ENCODE measurements around the gene ZNF79. TPM values are rescaled to one million over a fixed set of nuclear protein-coding genes. Genes with fewer than 3 reads are reported as not detected.

The ZNF79 gene
- total RNA-seq, 1 experiment from 2014 or later: 11.7 TPM

- no peaks in the 10 kb centered on the region for H3K36me3 ChIP-seq
- H3K9me3 ChIP-seq (replicated peaks): no peaks in the 10 kb centered on the region
- H3K27ac ChIP-seq: no peak overlapping the region
- H3K4me1 ChIP-seq: no peaks in the 10 kb centered on the region
- no peaks in the 10 kb centered on the region for H3K27me3 ChIP-seq
- DNase-seq: no peak
- H3K4me3 ChIP-seq: no peak overlapping the region
Observed at GRCh38 chr9:127406799-127407491, 17.2 kb upstream of the ZNF79 start.

- no peaks in the 10 kb centered on the region for H3K4me1 ChIP-seq
- H3K4me3 ChIP-seq: no peak overlapping the region
- H3K9me3 ChIP-seq (replicated peaks): no peaks in the 10 kb centered on the region
- no peaks in the 10 kb centered on the region for H3K27me3 ChIP-seq
- H3K36me3 ChIP-seq: no peaks in the 10 kb centered on the region
- no peak for DNase-seq
- H3K27ac ChIP-seq: no peak overlapping the region
Observed at GRCh38 chr9:127407492-127407843, 16.7 kb upstream of the ZNF79 start.

GRCh38 chr9:127411122-127411521, 13.1 kb upstream of the ZNF79 start:
- Histone ChIP-seq H3K36me3 (no peaks in the 10 kb centered on the region), H3K4me1 (no peaks in the 10 kb centered on the region), H3K27ac (no peak overlapping the region), H3K27me3 (no peaks in the 10 kb centered on the region), H3K9me3 (replicated peaks) (no peaks in the 10 kb centered on the region), H3K4me3 (no peak overlapping the region)
- no peak for DNase-seq

- H3K4me3 ChIP-seq: no peak overlapping the region
- peaks cover 6% of the 10 kb centered on the region for H3K4me1 ChIP-seq
- H3K27ac ChIP-seq: no peak overlapping the region
- no peaks in the 10 kb centered on the region for H3K36me3 ChIP-seq
- H3K9me3 ChIP-seq (replicated peaks): no peaks in the 10 kb centered on the region
- no peaks in the 10 kb centered on the region for H3K27me3 ChIP-seq
- no peak for DNase-seq
Observed at GRCh38 chr9:127415141-127415540, 9.0 kb upstream of the ZNF79 start.

- no peak overlapping the region for H3K4me3 ChIP-seq
- H3K36me3 ChIP-seq: no peaks in the 10 kb centered on the region
- H3K27me3 ChIP-seq: no peaks in the 10 kb centered on the region
- H3K4me1 ChIP-seq: peaks cover 6% of the 10 kb centered on the region
- DNase-seq: no peak
- no peaks in the 10 kb centered on the region for H3K9me3 ChIP-seq (replicated peaks)
- H3K27ac ChIP-seq: no peak overlapping the region
Observed at GRCh38 chr9:127415657-127416056, 8.5 kb upstream of the ZNF79 start.

GRCh38 chr9:127417131-127418036, 6.8 kb upstream of the ZNF79 start:
- no peak overlapping the region for H3K27ac ChIP-seq
- H3K27me3 ChIP-seq: no peaks in the 10 kb centered on the region
- peak; percentile 44 to 57 for DNase-seq
- H3K4me3 ChIP-seq: no peak overlapping the region
- H3K36me3 ChIP-seq: no peaks in the 10 kb centered on the region
- no peaks in the 10 kb centered on the region for H3K9me3 ChIP-seq (replicated peaks)
- H3K4me1 ChIP-seq: peaks cover 6% of the 10 kb centered on the region

GRCh38 chr9:127418037-127418471, 6.1 kb upstream of the ZNF79 start:
- Histone ChIP-seq H3K9me3 (replicated peaks) (no peaks in the 10 kb centered on the region), H3K4me3 (no peak overlapping the region), H3K4me1 (peaks cover 12% of the 10 kb centered on the region), H3K36me3 (no peaks in the 10 kb centered on the region), H3K27ac (no peak overlapping the region), H3K27me3 (no peaks in the 10 kb centered on the region)
- peak; percentile 67 to 69 for DNase-seq

- Histone ChIP-seq H3K9me3 (replicated peaks) (no peaks in the 10 kb centered on the region), H3K27ac (no peak overlapping the region), H3K36me3 (no peaks in the 10 kb centered on the region), H3K27me3 (no peaks in the 10 kb centered on the region), H3K4me3 (no peak overlapping the region), H3K4me1 (peaks cover 13% of the 10 kb centered on the region)
- no peak for DNase-seq
Observed at GRCh38 chr9:127419348-127419747, 4.8 kb upstream of the ZNF79 start.

- Histone ChIP-seq H3K9me3 (replicated peaks) (no peaks in the 10 kb centered on the region), H3K27me3 (no peaks in the 10 kb centered on the region), H3K36me3 (no peaks in the 10 kb centered on the region), H3K27ac (no peak overlapping the region), H3K4me1 (peaks cover 13% of the 10 kb centered on the region), H3K4me3 (no peak overlapping the region)
- no peak for DNase-seq
Observed at GRCh38 chr9:127421057-127421456, 3.1 kb upstream of the ZNF79 start.

- Histone ChIP-seq H3K36me3 (no peaks in the 10 kb centered on the region), H3K9me3 (replicated peaks) (no peaks in the 10 kb centered on the region), H3K4me3 (no peak overlapping the region), H3K4me1 (peaks cover 13% of the 10 kb centered on the region), H3K27me3 (no peaks in the 10 kb centered on the region), H3K27ac (no peak overlapping the region)
- DNase-seq: no peak
Observed at GRCh38 chr9:127422133-127422782, 1.9 kb upstream of the ZNF79 start.

GRCh38 chr9:127422787-127423186, 1.4 kb upstream of the ZNF79 start:
- H3K4me3 ChIP-seq: peak overlapping the region; percentile 84
- no peaks in the 10 kb centered on the region for H3K9me3 ChIP-seq (replicated peaks)
- DNase-seq: peak in 1 of 2 experiments; percentile 23
- no peak overlapping the region for H3K27ac ChIP-seq
- no peaks in the 10 kb centered on the region for H3K36me3 ChIP-seq
- peaks cover 11% of the 10 kb centered on the region for H3K4me1 ChIP-seq
- H3K27me3 ChIP-seq: no peaks in the 10 kb centered on the region

- Histone ChIP-seq H3K27me3 (no peaks in the 10 kb centered on the region), H3K36me3 (peaks cover 2% of the 10 kb centered on the region; the same call in 1 of the 2 replicates), H3K9me3 (replicated peaks) (no peaks in the 10 kb centered on the region), H3K27ac (peak overlapping the region; percentile 82), H3K4me3 (peak overlapping the region; percentile 84), H3K4me1 (peaks cover 6% of the 10 kb centered on the region)
- DNase-seq: no peak
Observed at GRCh38 chr9:127423476-127423933, 677 bp upstream of the ZNF79 start.

GRCh38 chr9:127424676-127424999, 456 bp downstream of the ZNF79 start:
- Histone ChIP-seq H3K27me3 (no peaks in the 10 kb centered on the region), H3K36me3 (peaks cover 7% of the 10 kb centered on the region; the same call in 1 of the 2 replicates), H3K9me3 (replicated peaks) (no peaks in the 10 kb centered on the region), H3K27ac (peak overlapping the region; percentile 82), H3K4me3 (peak overlapping the region; percentile 84), H3K4me1 (peaks cover 6% of the 10 kb centered on the region)
- no peak for DNase-seq

- H3K27ac ChIP-seq: no peak overlapping the region
- no peak for DNase-seq
- H3K4me3 ChIP-seq: no peak overlapping the region
- H3K36me3 ChIP-seq: peaks cover 18% of the 10 kb centered on the region
- no peaks in the 10 kb centered on the region for H3K27me3 ChIP-seq
- no peaks in the 10 kb centered on the region for H3K9me3 ChIP-seq (replicated peaks)
- H3K4me1 ChIP-seq: peaks cover 6% of the 10 kb centered on the region
Observed at GRCh38 chr9:127426756-127427155, 2.6 kb downstream of the ZNF79 start.

- Histone ChIP-seq H3K36me3 (peaks cover 24% of the 10 kb centered on the region), H3K9me3 (replicated peaks) (no peaks in the 10 kb centered on the region), H3K27ac (no peak overlapping the region), H3K27me3 (no peaks in the 10 kb centered on the region), H3K4me1 (no peaks in the 10 kb centered on the region), H3K4me3 (no peak overlapping the region)
- DNase-seq: no peak
Observed at GRCh38 chr9:127428348-127428747, 4.2 kb downstream of the ZNF79 start.

Measured in SJCRH30 (cell line).